Astrocyte (in vitro differentiated cells and primary cell): Measurements from ENCODE around the gene PRKCA. TPM values are rescaled to one million over a fixed set of nuclear protein-coding genes. Genes with fewer than 3 reads are reported as not detected.

ENCODE experiments used
- DNase-seq: peaks from one replicate; pipeline ENCODE4 v3.0.0-alpha.2; 2010; ENCODE audit warnings: low read depth
- FAIRE-seq: peaks from 2 replicates; lab custom pipeline; 2011; peaks lifted over from hg19 to GRCh38; lab: Jason Lieb, UNC
- H2AFZ ChIP-seq: 2 replicates; pipeline ENCODE4 v1.6.0; 2012; ENCODE audit warnings: low read depth, low read length, inconsistent platforms
- H3K27ac ChIP-seq: 2 replicates; pipeline ENCODE4 v1.5.1; 2011; ENCODE audit warnings: low read depth, low read length, inconsistent platforms
- H3K27me3 ChIP-seq: 2 replicates; pipeline ENCODE4 v1.6.0; 2011; ENCODE audit warnings: low read length, inconsistent platforms; ENCODE audit not compliant: insufficient read depth
- H3K36me3 ChIP-seq: 2 replicates; pipeline ENCODE4 v1.5.1; 2011; ENCODE audit warnings: low read length, inconsistent platforms; ENCODE audit not compliant: insufficient read depth
- H3K4me1 ChIP-seq: 2 replicates; pipeline ENCODE4 v1.5.1; 2011; ENCODE audit warnings: low read length, inconsistent platforms; ENCODE audit not compliant: insufficient read depth
- H3K4me2 ChIP-seq: 2 replicates; pipeline ENCODE4 v1.6.0; 2012; ENCODE audit warnings: low read length, inconsistent platforms
- H3K4me3 ChIP-seq: 2 replicates; pipeline ENCODE4 v1.5.1; 2011; ENCODE audit warnings: low read depth, mild to moderate bottlenecking, low read length, inconsistent platforms; ENCODE audit not compliant: insufficient read depth
- H3K79me2 ChIP-seq: 2 replicates; pipeline ENCODE4 v1.6.0; 2012; ENCODE audit warnings: mild to moderate bottlenecking, low read length, inconsistent platforms; ENCODE audit not compliant: insufficient read depth
- H3K9ac ChIP-seq: 2 replicates; pipeline ENCODE4 v1.6.0; 2012; ENCODE audit warnings: mild to moderate bottlenecking, low read length, inconsistent platforms
- H3K9me3 ChIP-seq: 2 replicates; pipeline ENCODE4 v1.5.1; 2012; ENCODE audit warnings: low read depth, mild to moderate bottlenecking, low read length, inconsistent platforms; ENCODE audit not compliant: insufficient read depth
- H4K20me1 ChIP-seq: 2 replicates; pipeline ENCODE4 v1.6.0; 2012; ENCODE audit warnings: low read length, inconsistent platforms; ENCODE audit not compliant: insufficient read depth
- H3K27ac Mint-ChIP-seq: one replicate; pipeline ENCODE4 v1.8.0; 2021; ENCODE audit warnings: mild to moderate bottlenecking, mixed read lengths; ENCODE audit not compliant: unreplicated experiment
- H3K27me3 Mint-ChIP-seq: one replicate; pipeline ENCODE4 v1.8.0; 2021; ENCODE audit warnings: low read depth, mixed read lengths; ENCODE audit not compliant: unreplicated experiment
- H3K36me3 Mint-ChIP-seq: one replicate; pipeline ENCODE4 v1.8.0; 2021; ENCODE audit warnings: low read depth, mixed read lengths; ENCODE audit not compliant: unreplicated experiment
- H3K4me1 Mint-ChIP-seq: one replicate; pipeline ENCODE4 v1.8.0; 2021; ENCODE audit warnings: low read depth, mixed read lengths; ENCODE audit not compliant: unreplicated experiment
- H3K4me3 Mint-ChIP-seq: one replicate; pipeline ENCODE4 v1.8.0; 2021; ENCODE audit warnings: mild to moderate bottlenecking, moderate library complexity, mixed read lengths; ENCODE audit not compliant: unreplicated experiment
- H3K9me3 Mint-ChIP-seq: one replicate; pipeline ENCODE4 v1.8.0; 2021; ENCODE audit warnings: mild to moderate bottlenecking, mixed read lengths; ENCODE audit not compliant: unreplicated experiment
- CTCF ChIP-seq: IDR thresholded peaks from 2 replicates; pipeline ENCODE4 v1.5.1; 2011; ENCODE audit warnings: low read depth, mild to moderate bottlenecking, inconsistent platforms, low read length, moderate library complexity; ENCODE audit not compliant: insufficient read depth
- EZH2 ChIP-seq: IDR thresholded peaks from 2 replicates; pipeline ENCODE4 v1.6.1; 2012; ENCODE audit warnings: mild to moderate bottlenecking, low read length, inconsistent platforms; ENCODE audit not compliant: insufficient read depth
- total RNA-seq: library from RNA; stranded (reverse); gene quantifications from 2 replicates; pipeline ENCODE4 v1.2.1, GENCODE V29; 2021

The PRKCA gene
- total RNA-seq, 1 donor from 2014 or later: 49.9 TPM

DNA sequence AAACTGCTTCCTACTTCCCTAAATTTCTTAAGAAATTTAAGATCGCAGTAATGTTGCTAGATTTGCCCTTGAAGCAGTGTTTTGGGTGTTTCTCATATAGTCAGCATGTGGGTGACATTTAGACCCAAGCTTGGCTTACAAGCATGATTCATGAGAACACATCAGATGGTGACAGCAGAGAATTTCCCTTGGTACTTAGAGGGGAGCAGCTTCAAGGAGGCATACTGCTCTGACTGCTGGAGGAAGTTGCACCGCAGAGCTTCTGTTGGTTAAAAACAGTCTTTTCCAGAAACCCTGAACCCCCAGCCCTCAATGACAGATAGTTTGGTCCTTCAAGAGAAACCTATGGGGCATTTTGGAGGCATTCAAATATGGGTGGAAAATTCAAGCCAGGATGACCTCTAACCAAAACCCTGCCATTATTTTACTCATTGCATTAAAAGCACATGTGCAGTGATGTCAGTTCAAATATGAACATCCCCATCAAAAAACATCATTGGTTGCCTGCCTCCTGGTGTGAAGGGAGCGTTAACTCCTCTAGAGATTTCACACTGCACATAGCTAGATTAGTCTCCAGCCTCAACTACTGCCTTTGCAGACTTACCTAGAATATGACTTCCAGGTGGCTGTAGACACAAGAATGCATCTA is 331.0 kb downstream of the PRKCA start:
- no peaks in the 10 kb centered on the region for H3K27me3 Mint-ChIP-seq
- no peaks in the 10 kb centered on the region for H3K36me3 Mint-ChIP-seq
- H3K9ac ChIP-seq: no peak overlapping the region
- no peak overlapping the region for H3K27ac ChIP-seq
- H3K4me1 ChIP-seq: peaks cover 33% of the 10 kb centered on the region
- H3K9me3 Mint-ChIP-seq: no peaks in the 10 kb centered on the region
- no peaks in the 10 kb centered on the region for H3K36me3 ChIP-seq
- H4K20me1 ChIP-seq: peaks cover 40% of the 10 kb centered on the region
- TF ChIP-seq CTCF: no peak
- TF ChIP-seq EZH2: no peak
- no peak overlapping the region for H2AFZ ChIP-seq
- no peaks in the 10 kb centered on the region for H3K79me2 ChIP-seq
- FAIRE-seq (peak; percentile 23), DNase-seq (peak; percentile 39)
- no peak overlapping the region for H3K27ac Mint-ChIP-seq
- no peak overlapping the region for H3K4me2 ChIP-seq
- no peaks in the 10 kb centered on the region for H3K9me3 ChIP-seq
- H3K4me1 Mint-ChIP-seq: peaks cover 13% of the 10 kb centered on the region
- H3K4me3 ChIP-seq: no peak overlapping the region
- no peak overlapping the region for H3K4me3 Mint-ChIP-seq
- H3K27me3 ChIP-seq: no peaks in the 10 kb centered on the region

- Histone ChIP-seq H4K20me1 (peaks cover 40% of the 10 kb centered on the region), H3K9me3 (no peaks in the 10 kb centered on the region), H3K4me1 (peaks cover 33% of the 10 kb centered on the region), H2AFZ (no peak overlapping the region), H3K27ac (no peak overlapping the region), H3K9ac (no peak overlapping the region), H3K36me3 (no peaks in the 10 kb centered on the region), H3K79me2 (no peaks in the 10 kb centered on the region), H3K4me2 (no peak overlapping the region), H3K4me3 (no peak overlapping the region), H3K27me3 (no peaks in the 10 kb centered on the region)
- no peak for FAIRE-seq
- Mint-ChIP-seq H3K4me1 (peaks cover 13% of the 10 kb centered on the region), H3K4me3 (no peak overlapping the region), H3K27ac (no peak overlapping the region), H3K9me3 (no peaks in the 10 kb centered on the region), H3K27me3 (no peaks in the 10 kb centered on the region), H3K36me3 (no peaks in the 10 kb centered on the region)
- TF ChIP-seq CTCF (no peak), EZH2 (no peak)
- no peak for DNase-seq
These were observed 331.8 kb downstream of the PRKCA start for GRCh38 chr17:66634193-66634592.

DNA sequence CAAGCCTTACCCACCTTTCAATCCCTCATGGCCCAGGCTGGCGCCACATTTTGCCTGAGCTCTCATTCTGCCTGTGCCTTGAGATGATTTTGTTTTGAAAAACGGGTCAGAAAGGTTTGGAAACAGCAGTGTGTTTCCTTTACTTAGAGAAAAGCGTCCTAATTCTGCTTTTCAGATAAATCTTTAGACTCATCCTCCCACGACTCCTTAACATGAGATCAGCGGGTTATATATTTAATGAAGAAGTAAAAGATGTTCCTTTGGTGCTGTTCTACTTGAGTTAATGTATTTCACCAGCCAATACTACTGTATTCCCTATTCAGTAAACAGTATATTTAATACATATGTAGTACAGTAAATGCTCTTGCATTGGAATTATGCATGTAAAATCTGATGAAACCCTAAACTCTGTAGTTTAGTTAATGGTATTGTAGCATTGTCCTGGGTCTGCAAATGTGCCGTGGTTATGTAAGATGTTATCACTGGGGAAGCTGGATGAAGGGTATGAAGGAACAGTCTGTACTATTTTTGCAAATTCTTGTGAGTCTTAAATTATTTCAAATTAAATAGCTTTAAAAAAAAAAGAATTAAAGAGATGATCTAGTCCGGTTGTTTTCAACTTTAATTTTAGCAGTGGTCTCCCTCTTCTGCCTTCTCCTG is 333.1 kb downstream of the PRKCA start:
- H3K4me3 Mint-ChIP-seq: no peak overlapping the region
- peaks cover 13% of the 10 kb centered on the region for H3K4me1 Mint-ChIP-seq
- TF ChIP-seq CTCF (no peak), EZH2 (no peak)
- no peak overlapping the region for H3K9ac ChIP-seq
- no peak for DNase-seq
- H3K27me3 Mint-ChIP-seq: no peaks in the 10 kb centered on the region
- H3K4me1 ChIP-seq: peaks cover 33% of the 10 kb centered on the region
- H3K4me2 ChIP-seq: no peak overlapping the region
- no peak overlapping the region for H3K27ac Mint-ChIP-seq
- no peaks in the 10 kb centered on the region for H3K36me3 Mint-ChIP-seq
- no peak for FAIRE-seq
- H3K27me3 ChIP-seq: no peaks in the 10 kb centered on the region
- no peak overlapping the region for H3K27ac ChIP-seq
- no peaks in the 10 kb centered on the region for H3K79me2 ChIP-seq
- H3K9me3 Mint-ChIP-seq: no peaks in the 10 kb centered on the region
- H3K4me3 ChIP-seq: no peak overlapping the region
- no peak overlapping the region for H2AFZ ChIP-seq
- H4K20me1 ChIP-seq: peaks cover 40% of the 10 kb centered on the region
- no peaks in the 10 kb centered on the region for H3K36me3 ChIP-seq
- H3K9me3 ChIP-seq: no peaks in the 10 kb centered on the region
